Nephron progenitor cell (in vitro differentiated cells): ENCODE data around the gene GH2.

Source experiments
- DNase-seq: peaks from one replicate; pipeline ENCODE4 v3.0.0; 2021
- H3K27ac Mint-ChIP-seq: 2 replicates; pipeline ENCODE4 v1.8.0; 2021; ENCODE audit warnings: mild to moderate bottlenecking, moderate library complexity, mixed read lengths
- H3K27me3 Mint-ChIP-seq: 2 replicates; pipeline ENCODE4 v1.8.0; 2021; ENCODE audit warnings: mild to moderate bottlenecking, low read depth, mixed read lengths; ENCODE audit not compliant: poor library complexity
- H3K36me3 Mint-ChIP-seq: 2 replicates; pipeline ENCODE4 v1.8.0; 2021; ENCODE audit warnings: low read depth, mixed read lengths
- H3K4me1 Mint-ChIP-seq: 2 replicates; pipeline ENCODE4 v1.8.0; 2021; ENCODE audit warnings: mixed read lengths
- H3K4me3 Mint-ChIP-seq: 2 replicates; pipeline ENCODE4 v1.8.0; 2021; ENCODE audit warnings: mild to moderate bottlenecking, moderate library complexity, mixed read lengths
- H3K9me3 Mint-ChIP-seq: 2 replicates; pipeline ENCODE4 v1.8.0; 2021; ENCODE audit warnings: mild to moderate bottlenecking, moderate library complexity, mixed read lengths
- TF ChIP-seq, protein P1 (sequence below): fragments of 200-600 bp; sonication (generic); IDR thresholded peaks from 2 replicates; pipeline ENCODE4 v1.5.0; 2021; ENCODE audit warnings: antibody characterized with exemption

GH2 gene

DNA sequence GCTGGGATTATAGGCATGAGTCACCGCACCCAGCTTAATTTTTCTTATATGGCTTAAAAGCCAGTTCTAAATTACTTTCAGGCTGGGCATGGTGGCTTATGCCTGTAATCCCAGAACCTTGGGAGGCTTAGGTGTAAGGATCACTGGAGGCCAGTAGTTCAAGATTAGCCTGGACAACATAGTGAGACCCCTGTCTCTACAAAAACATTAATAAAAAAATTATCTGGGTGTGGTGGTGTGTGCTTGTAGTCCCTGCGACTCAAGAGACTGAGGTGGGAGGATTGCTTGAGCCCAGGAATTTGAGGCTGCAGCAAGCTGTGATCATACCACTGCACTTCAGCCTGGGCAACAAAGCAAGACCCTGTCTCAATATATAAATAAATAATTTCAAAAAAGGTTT is 28.5 kb downstream of the GH2 start:
- Mint-ChIP-seq H3K4me3 (no peak overlapping the region), H3K36me3 (peaks cover 6% of the 10 kb centered on the region), H3K27ac (no peak overlapping the region), H3K4me1 (no peaks in the 10 kb centered on the region), H3K9me3 (peaks cover 17% of the 10 kb centered on the region), H3K27me3 (peaks cover 82% of the 10 kb centered on the region)
- TF ChIP-seq, protein P1, sequence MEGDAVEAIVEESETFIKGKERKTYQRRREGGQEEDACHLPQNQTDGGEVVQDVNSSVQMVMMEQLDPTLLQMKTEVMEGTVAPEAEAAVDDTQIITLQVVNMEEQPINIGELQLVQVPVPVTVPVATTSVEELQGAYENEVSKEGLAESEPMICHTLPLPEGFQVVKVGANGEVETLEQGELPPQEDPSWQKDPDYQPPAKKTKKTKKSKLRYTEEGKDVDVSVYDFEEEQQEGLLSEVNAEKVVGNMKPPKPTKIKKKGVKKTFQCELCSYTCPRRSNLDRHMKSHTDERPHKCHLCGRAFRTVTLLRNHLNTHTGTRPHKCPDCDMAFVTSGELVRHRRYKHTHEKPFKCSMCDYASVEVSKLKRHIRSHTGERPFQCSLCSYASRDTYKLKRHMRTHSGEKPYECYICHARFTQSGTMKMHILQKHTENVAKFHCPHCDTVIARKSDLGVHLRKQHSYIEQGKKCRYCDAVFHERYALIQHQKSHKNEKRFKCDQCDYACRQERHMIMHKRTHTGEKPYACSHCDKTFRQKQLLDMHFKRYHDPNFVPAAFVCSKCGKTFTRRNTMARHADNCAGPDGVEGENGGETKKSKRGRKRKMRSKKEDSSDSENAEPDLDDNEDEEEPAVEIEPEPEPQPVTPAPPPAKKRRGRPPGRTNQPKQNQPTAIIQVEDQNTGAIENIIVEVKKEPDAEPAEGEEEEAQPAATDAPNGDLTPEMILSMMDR: no peak
- DNase-seq: no peak

DNA sequence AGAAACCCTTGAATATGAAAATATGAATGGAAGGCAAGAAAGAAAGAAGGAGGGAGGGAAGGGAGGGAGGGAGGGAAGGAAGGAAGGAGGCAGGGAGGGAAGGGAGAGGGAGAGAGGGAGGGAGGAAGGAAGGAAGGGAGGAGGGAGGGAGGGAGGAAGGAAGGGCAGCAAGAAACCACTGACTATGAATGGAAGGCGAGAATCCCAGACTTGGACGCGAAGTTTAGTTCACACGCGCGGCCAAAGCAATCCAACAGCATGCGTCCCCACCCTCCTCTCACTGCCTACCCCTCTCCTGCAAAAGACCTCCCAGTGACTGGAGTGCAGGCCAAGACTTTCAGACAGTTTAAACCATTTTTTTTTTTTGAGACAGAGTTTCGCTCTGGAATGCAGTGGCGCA is 31.3 kb downstream of the GH2 start:
- peaks cover 92% of the 10 kb centered on the region for H3K27me3 Mint-ChIP-seq
- peaks cover 25% of the 10 kb centered on the region for H3K9me3 Mint-ChIP-seq
- DNase-seq: no peak
- H3K4me3 Mint-ChIP-seq: no peak overlapping the region
- no peaks in the 10 kb centered on the region for H3K4me1 Mint-ChIP-seq
- TF ChIP-seq, protein P1: no peak
- H3K36me3 Mint-ChIP-seq: peaks cover 11% of the 10 kb centered on the region
- no peak overlapping the region for H3K27ac Mint-ChIP-seq

DNA sequence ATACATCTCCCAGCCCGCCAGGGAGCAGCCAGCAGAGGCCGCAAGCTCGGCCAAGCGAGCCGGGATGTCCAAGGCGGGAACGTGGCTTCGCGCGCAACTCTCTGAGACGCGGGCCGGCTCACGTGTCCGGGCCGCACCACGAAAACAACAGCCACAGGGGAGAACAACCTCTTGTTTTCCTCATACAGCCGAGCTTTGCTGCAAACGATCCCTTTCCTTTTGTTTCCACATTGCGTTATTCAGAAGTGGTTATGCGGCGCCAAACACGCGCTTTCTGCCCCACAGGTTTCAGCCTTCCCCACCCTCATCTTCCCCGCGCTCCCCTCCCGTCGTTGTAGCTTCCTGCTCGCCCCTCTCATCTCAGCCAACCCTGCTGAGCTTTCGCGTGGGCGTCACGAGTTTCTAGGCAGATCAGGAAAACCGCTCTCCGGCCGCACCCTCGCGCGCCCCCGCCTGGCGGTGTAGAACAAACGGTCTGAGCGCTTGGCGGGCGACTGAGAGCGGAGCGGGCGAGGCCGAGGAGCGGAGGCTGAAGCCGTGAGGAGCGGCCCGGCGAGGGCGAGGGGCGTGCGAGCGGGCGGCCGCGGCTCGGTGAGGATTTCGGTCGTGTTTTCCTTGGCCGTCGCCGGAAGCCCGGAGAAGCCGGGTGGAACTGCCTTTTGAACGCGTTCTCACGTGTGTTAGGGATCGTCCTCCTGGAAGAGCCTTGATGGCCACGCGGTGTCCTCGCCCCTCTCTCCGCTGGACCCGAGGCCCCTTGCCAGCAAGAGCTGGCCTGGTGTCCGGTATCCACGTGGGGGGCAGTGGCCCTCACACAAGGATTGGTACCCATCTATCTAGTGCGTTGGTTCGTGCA is 32.7 kb downstream of the GH2 start:
- peak overlapping the region; percentile 96 for H3K27ac Mint-ChIP-seq
- peaks cover 25% of the 10 kb centered on the region for H3K9me3 Mint-ChIP-seq

DNA sequence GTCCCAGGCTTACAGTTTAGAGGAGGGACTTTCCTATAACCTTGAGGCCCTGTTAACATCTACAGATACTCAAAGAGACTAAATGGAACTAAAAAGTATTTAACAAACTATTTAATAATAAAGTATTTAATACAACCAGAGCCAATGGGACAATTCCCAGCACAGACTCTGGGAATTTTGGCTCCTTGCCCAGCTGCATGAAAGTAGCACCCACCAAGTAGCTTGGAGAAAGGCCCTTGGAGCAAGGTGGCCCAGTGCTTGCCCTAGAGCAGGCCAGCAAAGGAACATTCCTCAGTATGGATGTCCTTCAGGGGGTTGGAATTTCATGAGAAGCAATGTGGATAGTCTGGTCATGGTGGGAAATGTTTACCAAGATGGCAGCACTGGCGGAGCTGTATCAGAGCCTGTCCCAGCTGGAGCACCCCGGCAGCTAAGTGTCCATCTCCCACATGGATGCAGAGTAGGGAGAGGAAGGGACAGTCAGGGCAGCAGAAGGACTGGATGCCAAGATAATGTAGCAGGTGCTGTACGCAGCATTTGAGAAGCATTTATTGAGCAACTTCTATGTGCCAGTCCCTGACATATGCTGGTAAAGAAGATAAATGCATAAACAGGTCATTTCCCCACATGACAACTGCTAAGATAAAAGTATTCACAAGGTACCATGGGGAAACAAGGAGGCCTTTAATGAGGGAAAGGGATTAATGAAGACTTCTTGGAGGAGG is 34.1 kb downstream of the GH2 start:
- Mint-ChIP-seq H3K9me3 (peaks cover 25% of the 10 kb centered on the region), H3K27me3 (peaks cover 84% of the 10 kb centered on the region), H3K36me3 (peaks cover 11% of the 10 kb centered on the region), H3K27ac (no peak overlapping the region), H3K4me1 (peaks cover 10% of the 10 kb centered on the region), H3K4me3 (no peak overlapping the region)
- TF ChIP-seq, protein P1: no peak
- no peak for DNase-seq

More for the DNA sequence above, 32.7 kb downstream of the GH2 start:
- Mint-ChIP-seq H3K4me3 (peak overlapping the region; percentile 77), H3K36me3 (peaks cover 11% of the 10 kb centered on the region), H3K27me3 (peaks cover 93% of the 10 kb centered on the region), H3K4me1 (peaks cover 4% of the 10 kb centered on the region)
- TF ChIP-seq, protein P1: peak; percentile 47
- DNase-seq: peak; percentile 87

DNA sequence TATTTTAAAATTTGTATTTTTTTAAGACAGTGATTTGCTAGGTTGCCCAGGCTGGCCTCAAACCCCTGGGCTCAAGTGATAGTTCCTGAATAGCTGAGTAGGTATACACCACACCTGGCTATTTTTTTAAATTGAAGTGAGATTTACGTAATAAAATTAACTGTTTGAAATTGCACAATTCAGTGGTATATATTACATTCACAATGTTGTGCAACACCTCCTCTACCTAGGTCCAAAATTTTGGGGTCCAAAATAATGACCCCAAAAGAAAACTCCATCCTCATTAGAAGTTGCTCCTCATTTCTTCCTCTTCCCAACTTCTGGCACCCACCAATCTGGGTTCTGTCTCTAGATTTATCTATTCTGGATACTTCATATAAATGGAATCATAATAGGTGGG is 36.2 kb downstream of the GH2 start:
- Mint-ChIP-seq H3K27ac (no peak overlapping the region), H3K27me3 (peaks cover 63% of the 10 kb centered on the region), H3K9me3 (peaks cover 25% of the 10 kb centered on the region), H3K36me3 (peaks cover 11% of the 10 kb centered on the region), H3K4me1 (peaks cover 21% of the 10 kb centered on the region), H3K4me3 (no peak overlapping the region)
- DNase-seq: no peak
- TF ChIP-seq, protein P1: no peak
